GM18517 (cell line): Measurements from ENCODE around the gene ATP2C1.
"Not testable (repeated sequence)": the region's sequence is repeated elsewhere in the genome, so short reads cannot be mapped to it uniquely, and the experiment has no call there.

ENCODE experiments used
- ATAC-seq: cut with Tn5 transposase; IDR thresholded peaks from one replicate; pipeline ENCODE4 v1.9.1; 2021; ENCODE audit warnings: mild to moderate bottlenecking, moderate library complexity; ENCODE audit not compliant: unreplicated experiment

The ATP2C1 gene

DNA sequence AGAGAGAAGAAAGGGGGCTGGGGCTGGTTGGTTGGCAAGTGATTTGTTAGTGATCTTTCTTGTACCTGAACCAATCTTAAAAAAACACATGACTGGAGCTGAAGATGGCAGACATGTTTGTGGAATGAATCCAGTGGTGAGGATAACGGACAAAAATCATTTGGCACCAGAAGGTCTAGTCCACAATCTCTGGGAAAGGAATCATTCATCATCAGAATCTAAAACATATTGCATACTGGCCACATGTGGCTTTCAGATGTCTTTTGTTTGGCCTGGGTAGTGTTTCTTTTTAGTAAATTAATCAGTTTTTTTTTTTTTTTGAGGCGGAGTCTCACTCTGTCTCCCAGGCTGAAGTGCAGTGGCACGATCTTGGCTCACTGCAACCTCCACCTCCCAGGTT, 137.8 kb downstream of the ATP2C1 start:
- ATAC-seq = no peak

DNA sequence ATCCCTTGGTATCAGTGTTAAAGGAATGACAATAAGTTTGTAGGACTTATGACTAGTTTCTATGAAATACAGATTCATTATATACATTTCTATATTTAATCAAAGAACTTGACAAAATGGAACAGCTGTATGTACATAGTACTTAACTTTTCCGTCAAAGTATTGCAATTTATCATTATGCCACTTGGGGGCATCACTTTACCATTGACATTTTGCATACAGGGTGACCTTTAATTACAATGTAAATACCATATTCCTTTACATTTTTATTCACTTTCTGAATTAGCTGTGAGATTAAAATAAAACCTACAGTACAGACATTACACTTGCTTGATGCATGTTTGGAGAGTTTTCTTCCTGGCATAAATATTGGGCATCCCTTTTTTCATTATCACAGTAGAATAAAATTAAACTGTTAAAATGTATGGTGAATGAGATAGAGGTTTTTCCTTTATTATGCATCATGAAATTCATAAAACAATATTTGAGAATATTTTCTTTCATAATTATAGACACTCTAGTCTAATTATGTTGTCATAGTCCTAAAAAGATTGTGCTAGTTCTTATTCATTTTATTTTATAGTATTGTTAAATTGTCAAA, 139.7 kb downstream of the ATP2C1 start:
- ATAC-seq = peak; percentile 73

DNA sequence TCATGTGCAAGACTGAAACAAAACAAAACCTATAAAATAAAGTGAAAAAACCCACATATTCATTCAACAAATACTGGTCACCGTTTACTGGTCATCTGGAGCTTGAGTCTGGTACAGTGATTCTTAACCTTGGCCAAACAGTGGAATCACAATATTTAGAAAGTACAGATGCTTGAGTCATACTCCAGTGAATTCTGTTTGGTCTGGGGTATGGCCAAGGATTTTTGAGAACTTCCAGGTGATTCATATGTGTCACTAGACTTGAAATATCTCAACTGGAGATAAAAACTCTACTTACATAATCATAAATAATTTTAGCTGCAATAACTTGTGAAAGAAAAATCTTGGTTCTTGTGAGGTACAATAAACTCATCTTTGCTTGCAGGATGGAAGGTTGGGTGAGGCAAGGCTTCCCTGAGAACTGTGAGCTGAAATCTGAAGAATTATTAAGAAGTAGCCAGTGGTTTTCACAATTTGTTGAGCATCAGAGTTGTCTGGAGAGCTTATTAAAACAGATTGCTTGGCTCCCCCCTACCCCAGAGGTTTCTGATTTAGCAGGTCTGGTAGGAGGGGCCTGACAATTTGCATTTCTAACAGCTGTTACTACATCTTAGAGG, 142.4 kb downstream of the ATP2C1 start:
- no peak for ATAC-seq

DNA sequence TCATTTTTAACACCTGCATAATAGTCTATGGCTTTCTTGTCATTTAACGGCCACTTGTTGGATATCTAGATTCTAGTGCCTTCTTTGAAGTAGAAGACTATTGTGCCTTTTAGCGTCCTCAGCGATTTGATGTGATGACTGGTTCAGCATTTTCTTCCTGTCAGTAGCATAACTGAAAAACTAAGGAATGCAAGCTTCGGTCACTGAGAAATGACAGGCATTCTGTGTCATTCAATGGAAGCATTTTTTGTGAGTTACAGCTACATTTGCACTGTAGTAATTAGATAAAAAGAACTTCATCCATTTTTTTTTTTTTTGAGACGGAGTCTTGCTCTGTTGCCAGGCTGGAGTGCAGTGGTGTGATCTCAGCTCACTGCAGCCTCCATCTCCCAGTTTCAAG, 143.1 kb downstream of the ATP2C1 start:
- ATAC-seq = no peak

DNA sequence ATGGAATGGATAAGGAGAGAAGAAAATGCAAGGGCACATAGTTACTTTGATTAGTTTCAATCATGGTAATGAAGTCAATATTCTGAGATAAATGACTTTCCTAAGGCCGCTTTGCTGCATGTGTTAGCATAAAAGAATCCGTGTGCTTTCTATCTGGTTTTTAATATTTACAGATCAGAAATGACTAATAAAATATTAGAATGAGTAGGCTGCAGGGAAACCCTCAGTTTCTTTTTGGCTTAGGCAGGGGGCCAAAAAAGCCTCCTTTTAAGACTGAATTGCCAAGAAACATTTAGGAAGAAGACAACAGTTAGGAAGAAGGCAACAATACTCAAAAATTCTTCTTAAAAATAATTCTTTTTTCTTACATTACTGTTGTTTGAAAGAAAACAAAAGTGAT, 144.4 kb downstream of the ATP2C1 start:
- no peak for ATAC-seq

DNA sequence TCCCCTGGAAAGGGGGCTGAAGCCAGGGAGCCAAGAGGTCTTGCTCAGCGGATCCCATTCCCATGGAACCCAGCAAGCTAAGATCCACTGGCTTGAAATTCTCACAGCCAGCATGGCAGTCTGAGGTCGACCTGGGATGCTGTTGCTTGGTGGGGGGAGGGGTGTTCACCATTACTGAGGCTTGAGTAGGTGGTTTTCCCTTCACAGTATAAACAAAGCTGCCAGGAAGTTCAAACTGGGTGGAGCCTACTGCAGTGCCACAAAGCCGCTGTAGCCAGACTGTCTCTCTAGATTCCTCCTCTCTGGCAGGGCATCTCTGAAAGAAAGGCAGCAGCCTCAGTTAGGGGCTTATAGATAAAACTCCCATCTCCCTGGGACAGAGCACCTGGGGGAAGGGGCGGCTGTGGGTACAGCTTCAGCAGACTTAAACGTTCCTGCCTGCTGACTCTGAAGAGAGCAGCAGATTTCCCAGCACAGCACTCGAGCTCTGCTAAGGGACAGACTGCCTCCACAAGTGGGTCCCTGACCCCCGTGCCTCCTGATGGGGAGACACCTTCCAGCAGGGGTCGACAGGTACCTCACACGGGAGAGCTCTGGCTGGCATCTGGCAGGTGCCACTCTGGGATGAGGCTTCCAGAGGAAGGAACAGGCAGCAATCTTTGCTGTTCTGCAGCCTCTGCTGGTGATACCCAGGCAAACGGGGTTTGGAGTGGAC, 148.5 kb downstream of the ATP2C1 start:
- not testable (repeated sequence) for ATAC-seq

DNA sequence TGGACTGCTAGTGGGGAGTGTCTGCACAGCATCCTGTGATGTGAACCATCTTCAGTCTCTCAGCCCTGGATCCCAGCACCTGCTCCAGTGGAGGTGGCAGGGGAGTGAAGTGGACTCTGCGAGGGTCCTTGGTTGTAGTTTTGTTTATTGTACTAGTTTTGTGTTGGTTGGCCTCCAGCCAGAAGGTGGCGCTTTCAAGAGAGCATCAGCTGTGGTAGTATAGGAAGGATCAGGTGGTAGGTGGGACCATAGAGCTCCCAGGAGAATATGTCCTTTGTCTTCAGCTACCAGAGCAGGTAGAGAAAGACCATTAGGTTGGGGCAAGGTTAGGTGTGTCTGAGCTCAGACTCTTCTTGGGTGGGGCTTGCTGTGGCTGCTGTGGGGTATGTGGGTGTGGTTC, 153.7 kb downstream of the ATP2C1 start:
- ATAC-seq = no peak

DNA sequence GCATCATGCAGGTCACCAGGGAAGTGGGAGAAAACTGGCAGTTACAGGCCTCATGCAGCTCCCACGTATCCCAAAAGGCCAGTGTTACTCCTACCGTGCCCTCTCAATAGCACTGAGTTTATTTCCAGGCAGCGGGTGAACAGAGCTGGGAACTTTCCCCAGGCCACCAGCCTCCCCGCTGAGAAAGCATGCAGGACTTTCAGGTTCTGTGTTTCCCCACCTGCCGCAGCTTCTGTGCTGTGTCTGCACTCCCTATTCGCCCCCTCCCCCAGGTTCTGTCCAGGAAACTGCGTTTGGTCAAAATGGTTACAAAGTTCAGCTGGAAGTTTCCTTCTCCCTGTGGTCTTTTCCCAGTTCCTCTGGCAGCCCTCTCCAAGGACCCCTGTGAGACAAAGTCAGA, 154.1 kb downstream of the ATP2C1 start:
- no peak for ATAC-seq

DNA sequence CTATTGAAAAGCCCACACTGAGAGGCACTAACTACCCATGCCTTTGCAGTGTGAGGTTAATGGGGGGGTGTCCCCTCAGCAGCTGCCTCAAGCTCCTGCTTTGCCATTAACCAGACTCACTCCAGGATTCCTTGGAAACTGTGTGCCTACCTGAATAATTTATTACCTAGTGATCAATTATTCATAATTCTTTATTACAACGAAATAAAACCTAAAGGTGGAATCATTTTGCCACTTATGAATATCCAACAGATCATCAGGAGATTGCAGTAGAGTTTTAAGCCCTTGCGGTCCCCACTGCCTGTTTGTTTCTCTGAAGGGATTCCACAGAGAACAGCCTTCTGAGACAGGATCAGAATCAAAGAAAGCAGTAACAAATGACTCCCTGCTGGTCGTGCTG, 156.1 kb downstream of the ATP2C1 start:
- no peak for ATAC-seq

DNA sequence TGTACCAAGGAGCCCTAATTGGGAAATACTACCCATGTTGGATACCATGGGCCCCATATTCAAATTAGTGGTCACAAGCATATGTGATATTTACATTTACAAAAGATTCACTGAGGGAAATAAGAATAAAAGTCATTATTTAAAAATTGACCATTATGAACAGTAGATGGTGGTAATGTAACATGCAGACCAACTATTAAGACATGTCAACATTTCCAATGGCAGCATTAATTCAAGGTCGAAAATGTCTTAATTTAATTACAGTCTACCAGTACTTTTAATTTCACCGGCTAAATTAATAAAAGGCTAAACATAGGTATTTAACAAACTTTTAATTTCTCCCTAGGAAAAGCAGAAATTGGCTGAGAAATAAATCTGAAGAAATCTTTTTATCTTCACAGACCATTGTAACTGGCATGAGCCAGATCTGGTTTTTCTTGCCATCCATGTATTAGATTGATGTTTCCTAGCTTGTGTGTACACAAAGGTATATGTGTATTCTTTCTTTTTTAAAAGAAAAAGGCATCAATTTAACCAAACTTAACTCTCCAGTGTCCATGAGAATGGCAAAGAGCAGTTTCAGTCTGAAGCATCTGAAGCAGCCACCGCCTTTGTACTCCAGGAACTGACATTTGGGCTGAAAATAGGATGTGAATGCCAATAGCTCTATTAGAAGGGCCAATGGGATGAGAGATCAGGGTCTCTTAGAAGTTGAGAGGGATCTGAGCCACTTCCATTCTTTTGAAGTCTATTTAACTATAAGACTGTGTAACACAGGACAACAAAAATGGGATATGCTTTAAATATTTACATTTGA, 159.4 kb downstream of the ATP2C1 start:
- no peak for ATAC-seq
